ENCODE measurements around the gene TTLL4. TPM values are rescaled to one million over a fixed set of nuclear protein-coding genes. Genes with fewer than 3 reads are reported as not detected.

TTLL4 gene
- total and polyA plus RNA-seq, 10 donors, result 6.2 to 40.5 (median 19.6) TPM

DNA sequence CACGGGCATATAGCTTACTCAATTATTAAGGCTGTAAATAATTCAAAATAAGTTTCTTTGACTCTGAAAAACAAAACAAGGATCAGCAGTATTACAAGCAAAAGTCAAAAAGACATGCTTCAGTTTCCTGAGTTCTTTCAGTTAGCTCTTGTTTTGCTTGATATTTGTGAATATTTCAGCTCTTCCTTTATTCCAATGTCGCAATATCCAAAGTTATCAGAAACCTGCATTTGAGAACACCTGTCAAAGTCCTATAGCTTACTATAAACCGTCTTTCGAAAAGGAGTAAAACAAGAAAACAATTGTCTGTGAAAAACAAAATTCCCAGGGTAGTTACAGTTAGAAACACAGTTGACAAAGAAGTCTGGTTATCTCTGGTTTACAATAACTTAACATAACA is 86.1 kb downstream of the TTLL4 start:
- WGBS, 5 donors, result 88 to 99% (median 94%) methylated on average over 4 of the region's 4 CpGs
- H3K9me3 ChIP-seq, result no peaks in the 10 kb centered on the region
- no peak for DNase-seq
- TF ChIP-seq POLR2AphosphoS5 (IDR thresholded peaks at IDR 0.05) (no peak), POLR2A (IDR thresholded peaks at IDR 0.05) (no peak)
- TF ChIP-seq, protein P1, sequence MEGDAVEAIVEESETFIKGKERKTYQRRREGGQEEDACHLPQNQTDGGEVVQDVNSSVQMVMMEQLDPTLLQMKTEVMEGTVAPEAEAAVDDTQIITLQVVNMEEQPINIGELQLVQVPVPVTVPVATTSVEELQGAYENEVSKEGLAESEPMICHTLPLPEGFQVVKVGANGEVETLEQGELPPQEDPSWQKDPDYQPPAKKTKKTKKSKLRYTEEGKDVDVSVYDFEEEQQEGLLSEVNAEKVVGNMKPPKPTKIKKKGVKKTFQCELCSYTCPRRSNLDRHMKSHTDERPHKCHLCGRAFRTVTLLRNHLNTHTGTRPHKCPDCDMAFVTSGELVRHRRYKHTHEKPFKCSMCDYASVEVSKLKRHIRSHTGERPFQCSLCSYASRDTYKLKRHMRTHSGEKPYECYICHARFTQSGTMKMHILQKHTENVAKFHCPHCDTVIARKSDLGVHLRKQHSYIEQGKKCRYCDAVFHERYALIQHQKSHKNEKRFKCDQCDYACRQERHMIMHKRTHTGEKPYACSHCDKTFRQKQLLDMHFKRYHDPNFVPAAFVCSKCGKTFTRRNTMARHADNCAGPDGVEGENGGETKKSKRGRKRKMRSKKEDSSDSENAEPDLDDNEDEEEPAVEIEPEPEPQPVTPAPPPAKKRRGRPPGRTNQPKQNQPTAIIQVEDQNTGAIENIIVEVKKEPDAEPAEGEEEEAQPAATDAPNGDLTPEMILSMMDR (IDR thresholded peaks at IDR 0.05 in 8 of 11, conservative IDR thresholded peaks at IDR 0.05 in 3 of 11), result no peak
- no peaks in the 10 kb centered on the region for H3K4me1 ChIP-seq
- H3K27me3 ChIP-seq (replicated peaks in 1 of 7), result peaks cover 0 to 6% (median 0%) of the 10 kb centered on the region in 7 donors
- no peak overlapping the region for H3K4me3 ChIP-seq
- no peak overlapping the region for H3K27ac ChIP-seq
- intact Hi-C loops (cut with DNase I; ENCODE audit: low total_unique reads), result no loop called here
- no peaks in the 10 kb centered on the region for H3K36me3 ChIP-seq

DNA sequence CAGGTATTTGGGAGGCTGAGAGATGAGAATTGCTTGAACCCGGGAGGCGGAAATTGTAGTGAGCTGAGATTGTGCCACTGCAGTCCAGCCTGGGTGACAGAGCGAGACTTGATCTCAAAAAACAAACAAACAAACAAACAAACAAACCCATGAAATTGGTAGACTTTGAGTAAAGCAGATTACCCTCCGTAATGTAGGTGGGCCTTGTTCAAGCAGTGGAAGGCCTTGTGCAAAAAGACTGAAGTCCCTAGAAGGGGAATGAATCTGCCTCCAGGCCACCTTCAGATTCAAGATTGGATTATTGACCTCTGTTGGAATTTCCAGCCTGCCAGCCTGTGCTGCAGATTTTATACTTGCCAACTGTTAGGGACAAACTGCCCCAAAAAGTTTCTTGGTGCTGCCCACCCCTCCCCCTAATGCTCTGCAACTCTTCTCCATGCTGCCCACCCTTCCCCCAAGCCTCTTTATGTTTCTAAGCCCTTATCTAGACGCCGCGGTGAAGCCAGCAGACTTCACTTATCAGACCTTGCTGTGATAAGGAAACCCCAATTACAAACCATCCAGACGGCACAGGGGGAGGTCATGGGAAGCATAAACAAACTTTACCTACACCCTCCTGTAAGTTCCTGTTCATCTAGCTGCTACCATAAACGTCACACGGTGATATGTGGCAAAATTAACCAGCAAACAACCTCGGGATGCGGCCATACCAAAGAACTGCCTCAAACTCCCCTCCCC is 88.3 kb downstream of the TTLL4 start:
- H3K36me3 ChIP-seq, result no peaks in the 10 kb centered on the region
- H3K4me3 ChIP-seq, result no peak overlapping the region
- WGBS, 5 donors, result 42 to 44% (median 42%) methylated on average over 12 of the region's 12 CpGs
- H3K27me3 ChIP-seq (replicated peaks in 1 of 7), result peaks cover 0 to 6% (median 0%) of the 10 kb centered on the region in 7 donors
- H3K4me1 ChIP-seq, result peaks cover 0 to 11% (median 6%) of the 10 kb centered on the region in 6 donors
- H3K9me3 ChIP-seq, result peaks cover 0 to 7% (median 1%) of the 10 kb centered on the region in 8 donors
- no peak overlapping the region for H3K27ac ChIP-seq
- TF ChIP-seq POLR2AphosphoS5 (IDR thresholded peaks at IDR 0.05) (no peak), POLR2A (IDR thresholded peaks at IDR 0.05) (no peak)
- TF ChIP-seq, protein P1 (IDR thresholded peaks at IDR 0.05 in 8 of 11, conservative IDR thresholded peaks at IDR 0.05 in 3 of 11), result no peak
- intact Hi-C loops (cut with DNase I; ENCODE audit: low total_unique reads), result no loop called here
- no peak for DNase-seq

DNA sequence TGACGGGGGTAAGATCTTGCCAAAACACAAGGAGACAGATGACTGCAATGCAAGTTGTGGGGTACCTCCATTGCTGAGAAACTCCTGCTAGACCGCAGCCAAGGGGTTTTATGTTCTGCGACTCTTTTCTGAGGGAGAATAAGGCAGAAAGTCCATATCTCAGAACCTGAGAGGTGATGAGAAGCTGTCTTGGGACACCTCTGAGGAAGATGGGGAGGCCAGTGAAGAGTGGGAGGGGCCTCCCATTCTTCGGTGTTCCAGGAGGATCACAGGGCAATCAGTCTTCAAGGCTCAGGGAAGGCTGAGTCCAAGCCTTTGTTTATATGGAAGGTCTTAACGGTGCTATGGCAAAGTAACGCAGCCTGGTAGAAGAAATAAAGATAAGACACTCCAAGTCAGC is 89.4 kb downstream of the TTLL4 start:
- H3K4me3 ChIP-seq, result no peak overlapping the region

DNA sequence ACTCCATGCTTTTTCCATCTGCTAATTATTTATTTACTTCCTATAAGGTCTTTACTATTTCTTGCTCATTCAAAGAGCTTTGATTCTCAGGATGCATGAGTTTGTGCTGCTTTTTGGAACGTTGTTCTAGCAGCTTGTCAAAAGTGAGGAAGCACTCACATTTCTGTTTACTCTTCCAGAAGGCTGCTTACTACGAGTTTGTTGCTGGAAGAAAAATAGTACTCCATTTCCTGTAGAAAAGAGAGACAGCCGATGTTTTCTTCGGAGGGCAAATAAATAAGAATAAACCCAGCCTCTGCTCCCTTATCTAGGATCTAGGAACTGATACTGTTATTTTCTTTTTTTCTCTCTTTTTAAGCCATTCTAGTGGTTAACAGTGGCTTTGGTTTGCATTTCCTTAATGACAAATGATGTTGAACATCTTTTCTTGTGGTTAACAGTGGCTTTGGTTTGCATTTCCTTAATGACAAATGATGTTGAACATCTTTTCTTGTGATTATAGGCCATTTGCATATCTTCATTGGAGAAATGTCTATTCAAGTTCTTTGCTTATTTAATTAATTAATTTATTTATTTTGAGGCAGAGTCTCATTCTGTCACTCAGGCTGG is 91.9 kb downstream of the TTLL4 start:
- Histone ChIP-seq H3K9me3 (peaks cover 0 to 21% (median 14%) of the 10 kb centered on the region in 8 donors), H3K27me3 (replicated peaks in 1 of 7) (peaks cover 0 to 15% (median 0%) of the 10 kb centered on the region in 7 donors), H3K4me1 (peaks cover 0 to 29% (median 11%) of the 10 kb centered on the region in 6 donors), H3K36me3 (no peaks in the 10 kb centered on the region), H3K4me3 (no peak overlapping the region), H3K27ac (no peak overlapping the region)
- no peak for DNase-seq
- TF ChIP-seq, protein P1 (IDR thresholded peaks at IDR 0.05 in 8 of 11, conservative IDR thresholded peaks at IDR 0.05 in 3 of 11), result no peak
- TF ChIP-seq POLR2A (IDR thresholded peaks at IDR 0.05) (no peak), POLR2AphosphoS5 (IDR thresholded peaks at IDR 0.05) (no peak)
- intact Hi-C loops (cut with DNase I; ENCODE audit: low total_unique reads), result no loop called here
- whole genome bisulfite sequencing, 5 donors, result 17 to 30% (median 30%) methylated on average over 4 of the region's 4 CpGs

More for the DNA sequence above, 89.4 kb downstream of the TTLL4 start:
- Histone ChIP-seq H3K36me3 (no peaks in the 10 kb centered on the region), H3K9me3 (peaks cover 0 to 17% (median 12%) of the 10 kb centered on the region in 8 donors), H3K27ac (no peak overlapping the region), H3K27me3 (replicated peaks in 1 of 7) (peaks cover 0 to 6% (median 0%) of the 10 kb centered on the region in 7 donors), H3K4me1 (peaks cover 0 to 11% (median 6%) of the 10 kb centered on the region in 6 donors)
- no peak for DNase-seq
- no peak for TF ChIP-seq POLR2AphosphoS5 (IDR thresholded peaks at IDR 0.05)
- intact Hi-C loops (cut with DNase I; ENCODE audit: low total_unique reads), result no loop called here
- 65 to 73% (median 68%) methylated on average over 6 of the region's 6 CpGs for WGBS, 5 donors
